NCI-H2196 (cell line): ENCODE data around the gene KISS1.

Experiments
- DNase-seq: peaks from one replicate; lab custom pipeline; 2025; ENCODE audit not compliant: unreplicated experiment; lab: John Stamatoyannopoulos, UW

The KISS1 gene

DNA sequence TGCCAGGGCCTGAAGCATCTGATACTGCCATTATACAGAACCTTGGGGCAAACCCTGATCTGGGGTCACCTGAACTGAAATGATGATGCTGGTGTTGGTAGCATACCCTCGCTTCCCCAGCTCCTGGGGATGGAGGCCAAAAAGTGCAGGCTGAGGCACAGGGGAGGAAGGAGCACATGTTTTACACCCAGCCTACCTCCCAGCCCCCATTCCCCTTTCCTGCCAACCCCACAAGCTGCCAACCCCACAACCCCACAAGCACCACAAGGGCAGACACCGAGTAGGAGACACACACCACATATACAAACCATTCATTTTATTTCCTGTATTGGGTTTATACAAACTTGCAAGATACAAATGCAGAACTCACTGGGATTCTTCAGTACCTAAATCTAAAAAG, 22.3 kb upstream of the KISS1 start:
- no peak for DNase-seq

DNA sequence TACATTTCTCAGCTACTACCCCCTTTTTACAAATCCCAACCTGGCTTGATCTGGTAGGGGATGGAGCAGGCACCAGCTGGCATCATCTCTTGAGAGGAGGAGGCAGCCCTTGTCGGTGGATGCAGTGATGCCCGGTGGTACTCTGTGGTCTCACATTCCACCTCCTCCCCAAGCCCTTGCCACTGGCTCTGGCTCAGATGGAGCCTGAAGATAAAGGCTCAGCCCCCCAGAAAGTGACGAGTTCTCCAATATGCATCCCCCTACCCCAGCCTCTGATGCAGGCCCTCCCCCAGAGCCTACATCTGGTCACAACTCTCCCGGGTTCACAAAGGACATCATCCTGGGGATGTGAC, 21.3 kb upstream of the KISS1 start:
- no peak for DNase-seq

DNA sequence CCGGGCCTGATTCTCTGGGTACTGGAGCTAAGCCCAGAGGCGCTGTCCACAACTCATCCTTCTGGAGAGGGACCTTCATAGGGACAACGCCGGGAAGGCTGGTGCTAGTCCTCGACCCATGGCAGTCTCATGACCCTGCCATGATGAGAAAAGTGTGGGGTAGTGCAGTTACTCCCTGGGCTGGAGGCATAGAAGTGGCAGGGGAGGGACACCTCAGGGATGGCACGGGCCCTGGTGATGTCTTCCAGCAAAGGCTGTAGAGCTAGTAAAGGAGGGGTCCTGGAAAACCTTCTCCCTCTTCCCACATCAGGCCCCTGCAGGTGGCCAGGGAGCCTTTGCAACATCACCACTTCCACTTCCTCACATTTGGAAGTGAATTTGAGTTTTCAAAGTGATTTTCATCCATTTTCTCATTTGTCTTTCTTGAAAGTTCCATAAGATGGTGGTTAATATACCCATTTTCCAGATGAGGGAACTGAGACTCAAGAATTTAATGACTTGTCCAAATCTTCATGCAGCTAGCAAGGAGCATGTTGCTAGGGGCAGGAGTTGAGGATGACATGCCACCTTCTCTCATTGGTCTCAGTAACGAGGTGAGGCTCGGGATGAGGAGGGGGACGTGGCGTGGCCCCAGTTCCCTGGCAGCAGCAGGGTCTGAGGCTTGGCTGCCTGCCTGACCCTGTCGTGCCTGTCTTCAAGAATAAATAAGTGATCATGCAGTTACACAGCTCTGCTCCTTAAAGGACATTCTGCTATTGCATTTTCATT, 20.8 kb upstream of the KISS1 start:
- DNase-seq: no peak

DNA sequence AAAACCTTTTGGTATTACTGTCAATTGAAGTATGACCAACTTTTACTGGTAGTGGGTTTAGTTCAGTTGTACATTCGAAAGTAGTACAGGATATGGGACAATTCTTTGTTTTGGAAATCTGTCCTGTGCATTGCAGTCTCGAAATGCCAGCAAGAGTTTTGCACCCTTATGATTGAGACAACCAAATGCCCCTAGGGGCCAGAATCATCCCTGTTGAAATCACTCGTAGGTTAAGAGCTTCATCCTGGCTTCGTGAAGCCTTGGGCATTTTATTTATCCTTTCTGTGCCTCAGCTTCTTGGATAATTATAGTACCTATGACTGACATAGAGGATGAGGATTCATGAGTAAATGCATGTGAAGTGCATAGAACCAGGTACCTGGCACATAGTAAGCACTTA, 19.9 kb upstream of the KISS1 start:
- DNase-seq: no peak

DNA sequence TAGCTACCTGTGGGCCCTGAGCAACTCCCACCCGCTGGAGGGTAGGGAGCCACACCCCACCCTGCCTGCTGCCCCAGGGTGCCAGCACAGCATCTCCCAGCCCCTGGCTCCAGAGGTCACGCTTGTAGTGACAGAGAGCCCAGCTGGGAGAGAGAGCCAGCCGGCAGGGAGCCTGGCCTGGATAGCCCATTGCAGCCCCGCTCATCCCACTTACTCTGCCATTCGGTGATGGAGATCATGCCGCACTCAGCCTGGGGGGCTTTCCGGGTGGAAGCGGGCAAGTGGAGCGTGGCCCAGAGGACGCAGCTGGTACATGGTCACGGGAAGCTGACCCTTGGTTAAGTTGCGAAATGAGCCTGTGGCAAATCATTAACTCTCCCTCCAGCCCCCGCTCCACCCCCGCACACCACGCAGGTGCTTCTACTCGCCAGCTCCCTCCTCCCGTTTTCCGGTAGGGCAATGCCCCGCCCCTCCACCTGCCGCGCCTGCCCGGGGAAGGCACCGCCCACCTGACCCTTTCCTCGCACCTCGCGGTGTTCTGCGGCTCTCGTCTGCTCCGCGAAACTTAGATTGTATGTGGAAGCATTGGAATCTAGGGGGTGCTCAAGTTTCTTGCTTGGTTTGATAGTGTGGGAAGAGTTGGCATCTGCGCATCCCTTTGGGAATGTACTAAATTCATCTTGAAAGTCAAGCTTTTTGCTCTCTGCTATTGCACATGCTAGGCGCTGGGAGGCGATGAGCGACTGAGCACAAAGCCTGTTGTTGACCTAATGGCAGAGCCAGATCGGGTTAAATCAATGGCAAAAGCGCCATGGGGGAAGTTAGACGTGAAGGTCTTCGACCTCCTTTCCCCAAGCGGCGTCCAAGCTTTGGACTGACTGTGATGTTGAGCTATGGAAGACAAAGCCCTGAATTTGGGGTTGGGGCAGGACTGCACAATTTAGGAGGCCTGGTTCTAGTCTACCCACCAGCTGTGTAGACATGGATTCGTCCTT, 17.7 kb upstream of the KISS1 start, which contains the start of gene GOLT1A:
Gene GOLT1A, minus strand, starts transcription at position 321 of the 995 bp plus-strand sequence. Its CDS starts 82 bp downstream, at position 239.
- DNase-seq: no peak

DNA sequence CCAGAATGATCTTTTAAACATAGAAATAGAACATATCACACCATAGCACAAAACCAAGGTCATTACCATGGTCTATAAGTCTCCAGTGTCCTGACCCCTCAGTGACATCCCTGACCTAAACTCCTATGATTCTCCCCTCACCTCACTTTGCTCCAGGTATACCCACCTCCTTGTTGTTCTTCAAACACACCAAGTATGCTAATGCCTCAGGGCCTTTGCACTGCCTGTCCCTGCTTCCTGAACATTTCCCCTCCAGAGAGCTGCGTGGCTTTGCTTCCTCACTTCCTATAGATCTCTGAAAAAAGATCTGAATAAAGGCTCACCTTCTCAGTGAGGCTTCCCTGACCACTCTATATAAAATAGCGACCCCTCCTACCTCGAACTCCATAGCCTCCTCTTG, 16.4 kb upstream of the KISS1 start:
- no peak for DNase-seq

DNA sequence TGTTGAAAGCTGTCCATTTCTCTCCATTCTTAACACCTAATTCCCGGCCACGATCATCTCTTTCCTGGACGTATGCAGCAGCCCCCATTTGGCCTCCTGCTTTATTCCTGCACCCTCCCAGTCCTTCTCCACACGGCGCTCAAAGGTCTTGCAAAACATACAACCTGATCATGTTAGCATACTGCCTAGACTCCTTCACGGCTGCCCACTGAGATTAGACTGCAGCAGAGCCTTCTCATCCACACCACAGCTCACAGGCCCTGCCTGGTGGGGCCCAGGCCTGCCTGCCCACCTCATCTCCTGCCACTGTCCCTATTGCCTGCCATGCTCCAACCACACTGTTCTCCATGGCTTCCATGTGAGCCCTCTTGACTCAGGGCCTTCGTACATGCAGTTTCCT, 14.8 kb upstream of the KISS1 start:
- no peak for DNase-seq

DNA sequence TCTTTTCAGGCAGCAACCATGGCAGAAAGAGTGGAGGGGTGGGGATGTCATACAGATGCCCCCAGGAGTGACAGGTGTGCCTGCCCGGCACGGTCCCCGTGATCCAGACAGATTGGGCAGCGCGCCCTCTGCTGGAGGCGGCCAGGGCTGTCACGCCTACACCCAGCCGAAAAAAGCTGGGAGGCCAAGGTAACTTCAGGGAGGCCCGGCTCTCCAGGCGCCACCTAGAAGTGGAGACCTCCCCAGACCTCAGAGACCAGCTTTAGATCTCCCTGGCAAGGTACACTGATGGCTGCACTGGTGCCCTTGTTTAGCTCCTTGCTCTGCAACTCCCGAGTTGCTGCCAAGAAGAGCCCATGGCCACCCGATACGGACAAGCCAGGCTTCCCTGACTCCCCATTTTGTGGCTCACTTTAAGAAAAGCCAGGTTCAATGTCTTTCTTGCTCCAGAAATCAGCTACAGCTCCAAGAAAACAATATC, 10.9 kb upstream of the KISS1 start:
- peak; percentile 69 for DNase-seq

DNA sequence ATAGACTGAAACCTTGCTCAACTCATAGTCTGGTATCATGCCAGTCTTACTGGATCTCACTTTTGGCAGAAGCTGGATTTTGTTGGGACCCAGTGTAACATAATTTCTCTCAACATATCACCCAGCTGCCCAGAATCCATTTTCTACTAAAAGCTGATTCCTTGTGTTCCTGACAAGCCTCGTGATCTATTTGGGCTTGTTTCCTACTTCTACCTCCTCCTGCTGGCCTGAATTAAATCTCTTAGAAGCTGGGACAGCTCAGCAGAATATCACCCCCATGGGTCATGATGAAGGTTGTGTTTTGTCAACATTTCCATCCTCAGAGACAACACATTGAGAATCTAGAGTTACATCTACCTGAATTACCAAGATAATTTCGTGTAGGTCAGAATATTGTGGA, 9.8 kb upstream of the KISS1 start:
- DNase-seq: no peak

DNA sequence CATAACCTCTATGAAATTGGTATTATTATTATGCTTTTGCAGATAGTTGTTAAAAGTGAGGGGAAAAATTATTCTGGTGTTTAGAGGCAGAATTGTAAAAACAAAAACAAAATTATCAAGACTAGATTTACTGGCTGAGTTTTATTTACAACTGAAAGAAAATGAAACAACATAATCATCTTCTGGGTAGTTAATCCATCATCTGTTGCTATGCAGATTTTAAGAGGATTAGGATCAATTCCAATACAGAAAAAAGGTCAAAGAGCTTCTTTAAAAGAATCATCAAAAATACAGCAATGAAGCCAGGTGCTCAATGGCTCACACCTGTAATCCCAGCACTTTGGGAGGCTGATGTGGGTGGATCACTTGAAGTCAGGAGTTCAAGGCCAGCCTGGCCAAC, 9.2 kb upstream of the KISS1 start:
- no peak for DNase-seq

DNA sequence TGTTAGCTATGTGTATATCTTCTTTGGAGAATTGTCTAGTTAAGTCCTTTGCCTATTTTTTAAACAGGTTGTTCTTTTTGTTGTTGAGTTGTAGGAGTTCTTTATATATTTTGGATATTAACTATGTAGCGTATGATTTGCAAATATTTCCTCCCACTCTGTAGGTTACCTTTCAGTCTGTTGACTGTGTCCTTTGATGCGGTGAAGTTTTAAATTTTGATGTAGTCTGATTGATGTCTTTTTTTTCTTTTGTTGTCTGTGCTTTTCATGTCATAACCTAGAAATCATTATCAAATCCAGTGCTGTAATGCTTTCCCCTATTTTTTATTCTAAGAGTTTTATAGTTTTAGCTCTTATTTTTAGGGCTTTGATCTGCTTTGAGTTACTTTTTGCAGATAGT, 8.7 kb upstream of the KISS1 start:
- no peak for DNase-seq

DNA sequence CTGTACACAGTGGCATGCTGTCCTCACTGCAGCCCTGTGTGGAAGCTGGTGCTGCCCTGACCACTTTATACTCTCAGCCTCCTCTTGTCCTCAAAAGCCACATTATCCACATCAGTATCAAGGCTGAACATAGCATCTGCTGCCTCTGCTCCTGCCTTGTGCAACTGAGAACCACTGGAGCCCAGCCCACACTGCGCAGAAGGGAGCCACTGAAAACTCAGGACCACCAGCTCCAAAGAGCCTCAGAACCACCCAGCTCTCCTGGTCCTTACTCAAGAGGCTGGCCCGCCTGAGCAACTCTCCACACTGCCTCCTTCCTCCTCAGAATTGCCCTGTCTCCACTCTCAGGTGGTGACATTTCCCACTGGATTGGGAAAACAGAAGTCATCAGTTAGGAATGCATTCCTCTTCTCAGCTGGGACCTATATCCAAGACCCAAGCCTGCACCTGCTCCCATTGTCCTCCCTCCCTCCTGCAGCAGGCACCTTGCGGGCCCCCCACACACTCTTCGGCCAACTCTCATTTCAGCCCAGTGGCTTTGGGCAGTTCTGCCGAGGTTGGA, 7.0 kb upstream of the KISS1 start:
- DNase-seq: no peak

DNA sequence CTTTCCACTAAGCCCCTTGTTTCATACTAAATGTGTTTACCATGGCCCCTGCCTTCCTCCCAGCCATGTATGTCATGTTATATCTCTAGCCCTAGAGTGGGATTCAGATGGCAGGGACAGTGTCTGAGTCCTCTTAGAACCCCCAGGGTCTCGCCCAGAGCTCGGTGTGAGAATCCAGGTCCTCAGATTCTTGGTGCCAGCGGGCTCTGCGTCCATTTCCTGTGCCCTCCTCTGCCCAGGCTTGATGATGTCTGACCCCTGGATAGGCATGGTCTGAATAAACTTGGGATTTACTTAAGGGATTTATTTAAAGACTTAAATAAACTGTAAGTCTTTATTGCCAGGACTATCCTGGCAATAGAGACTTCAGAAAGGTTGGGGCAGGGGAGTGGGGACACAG, 6.2 kb upstream of the KISS1 start:
- DNase-seq: no peak

DNA sequence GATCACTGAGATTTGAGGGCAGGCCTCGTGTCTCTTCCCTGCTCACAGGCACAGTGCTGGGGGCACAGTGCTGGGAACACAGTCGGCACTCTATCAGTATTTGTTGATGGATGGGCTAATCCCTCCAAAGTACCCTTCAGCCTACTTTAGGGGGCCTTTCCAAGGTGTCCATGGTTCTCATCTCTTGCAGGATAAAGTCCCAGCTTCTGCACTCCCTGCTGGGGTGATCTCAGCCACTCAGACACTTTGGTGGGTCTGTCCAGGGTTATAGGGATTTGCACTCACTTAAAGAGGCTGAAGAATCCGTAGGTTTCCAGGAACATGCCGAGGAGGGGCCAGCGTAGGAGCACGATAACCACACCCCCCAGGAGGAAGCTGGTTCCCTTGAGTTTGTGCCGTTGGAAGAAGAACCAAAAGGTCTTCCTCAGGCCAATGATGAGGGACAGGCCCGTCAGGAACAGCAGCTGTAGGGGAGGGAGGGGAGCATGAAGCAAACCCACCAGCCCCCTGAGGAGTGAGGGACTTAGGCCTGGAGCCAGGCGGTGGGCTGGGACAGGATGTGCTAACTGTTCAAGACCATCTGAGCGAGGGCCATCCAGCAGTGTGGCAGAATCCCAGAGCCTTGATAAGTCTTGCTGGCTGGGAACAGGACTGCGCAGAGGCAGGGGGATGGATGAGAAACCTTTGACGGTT, 5.2 kb upstream of the KISS1 start:
- DNase-seq: no peak

DNA sequence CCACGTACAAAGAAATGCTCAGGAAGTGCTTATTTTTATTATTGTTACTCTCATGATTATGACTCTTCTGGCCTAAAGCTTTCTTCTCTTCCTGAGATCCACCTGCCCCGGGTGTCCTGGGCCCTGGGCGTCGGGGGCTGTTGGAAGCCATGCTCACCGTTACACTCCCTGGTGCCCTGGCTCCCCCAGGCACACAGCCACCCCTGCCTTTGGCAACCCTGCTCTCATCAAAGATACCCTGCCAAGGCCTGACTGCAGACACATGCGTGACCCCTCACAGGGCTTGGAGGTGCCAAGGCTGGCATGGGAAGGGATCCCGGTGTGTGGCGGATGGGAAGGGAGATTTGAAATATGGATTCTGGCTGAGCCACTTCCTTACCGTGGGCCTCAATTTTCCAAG, 3.3 kb upstream of the KISS1 start:
- no peak for DNase-seq

DNA sequence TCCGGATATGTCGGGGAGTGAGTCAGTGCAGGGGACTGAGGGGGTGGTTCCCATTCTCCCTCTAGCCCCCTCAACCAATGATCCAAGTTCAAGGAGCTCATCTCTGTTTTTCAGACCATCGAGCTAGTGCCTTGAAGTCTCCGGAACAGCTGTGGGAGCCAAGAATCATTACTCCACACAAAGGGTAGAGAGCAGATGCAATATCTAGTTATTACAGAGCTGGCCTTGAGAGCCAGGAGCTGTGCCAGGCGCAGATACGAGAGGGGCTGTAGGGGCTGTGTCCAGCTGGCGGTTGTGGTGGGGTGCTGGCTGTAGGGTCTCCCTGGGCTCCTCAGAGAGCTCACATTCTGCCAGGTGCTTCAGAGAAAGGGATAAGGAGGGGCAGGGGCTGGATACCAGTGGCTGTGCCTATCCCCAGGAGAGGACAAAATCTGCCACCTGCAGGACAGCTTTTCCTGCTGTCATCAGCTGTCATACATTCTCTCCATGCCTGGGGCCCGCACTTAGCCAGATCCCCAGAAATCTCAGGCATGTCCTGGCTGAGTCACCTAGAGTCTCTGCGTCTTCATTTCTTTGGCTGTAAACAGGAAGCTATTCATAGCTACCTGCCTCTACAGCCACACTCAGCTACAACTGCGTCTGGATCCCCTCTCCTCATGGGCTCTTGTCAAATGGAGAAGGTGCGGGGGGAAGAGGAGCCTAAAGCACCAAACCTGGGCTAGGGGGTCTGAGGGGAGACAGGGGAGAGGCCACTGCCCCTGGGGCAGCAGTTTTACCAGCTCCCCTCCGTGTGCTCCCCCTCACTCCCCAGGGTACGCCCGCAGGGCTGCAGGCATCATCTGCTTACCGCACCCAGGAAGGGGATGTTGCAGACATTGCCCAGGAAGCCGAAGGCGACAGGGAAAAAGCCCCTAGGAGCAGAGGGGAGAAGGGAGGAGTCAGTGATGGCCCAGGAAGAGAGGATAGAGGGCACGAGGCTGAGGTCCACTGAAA, 2.4 kb upstream of the KISS1 start:
- no peak for DNase-seq

DNA sequence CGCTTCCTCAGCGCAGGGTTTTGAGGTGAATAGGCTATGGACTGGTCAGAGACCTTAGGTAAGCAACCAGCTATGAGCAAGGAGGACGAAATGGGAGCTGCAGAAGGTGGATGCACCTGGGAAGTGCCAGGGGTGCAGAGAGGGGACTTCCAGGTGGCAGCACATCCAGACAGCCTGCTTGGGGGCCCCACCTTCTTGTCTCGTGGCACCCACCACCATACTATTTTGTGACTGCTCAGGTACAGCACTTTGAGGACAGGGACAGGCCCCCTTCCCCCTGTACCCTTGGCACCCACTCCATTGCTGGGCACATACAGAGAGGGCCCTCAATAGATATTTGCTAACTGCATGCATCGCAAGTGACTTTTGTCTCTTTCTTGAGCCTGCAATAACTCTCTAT, 777 bp upstream of the KISS1 start:
- DNase-seq: no peak

DNA sequence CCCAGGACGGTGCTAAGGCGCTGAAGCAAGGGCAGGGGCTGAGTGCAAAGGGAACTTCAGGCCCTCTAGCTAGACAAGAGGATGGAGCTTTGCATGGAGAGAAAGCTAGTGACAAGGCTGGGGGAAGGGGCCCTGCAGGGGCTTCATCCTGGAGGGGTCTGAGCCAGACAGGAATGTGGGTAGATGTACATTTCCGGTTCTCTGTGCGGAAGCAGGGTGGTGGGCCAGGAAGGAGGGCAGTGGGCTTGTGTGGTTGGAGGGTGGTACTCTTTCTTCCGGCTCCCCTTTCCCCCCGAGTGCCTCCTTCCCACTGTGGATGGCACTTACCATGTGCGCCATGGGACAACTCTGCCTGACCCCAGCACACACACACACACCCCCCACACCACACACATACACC, 1.5 kb downstream of the KISS1 start:
- DNase-seq: no peak

DNA sequence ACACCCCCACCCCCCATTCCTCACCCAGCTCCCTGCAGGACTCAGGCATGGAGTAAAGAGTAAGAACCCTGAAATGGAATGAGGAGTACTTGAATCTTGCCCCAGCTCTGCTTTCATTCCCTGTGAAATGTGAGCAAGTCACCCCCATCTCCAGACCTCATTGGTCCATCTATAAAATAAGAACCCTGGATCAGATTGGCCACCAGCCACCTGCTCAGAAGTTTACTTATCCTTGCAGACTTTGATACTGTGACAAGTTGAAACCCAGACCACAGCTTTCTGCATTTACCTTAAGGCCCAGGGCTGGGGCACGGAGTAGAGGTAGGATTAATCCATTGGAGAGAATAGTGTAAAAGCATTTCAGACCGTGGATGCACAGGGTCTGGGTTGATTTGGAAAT, 2.2 kb downstream of the KISS1 start:
- DNase-seq: no peak
